Activated effector memory CD4-positive, alpha-beta T cell treated with anti-CD3 and anti-CD28 coated beads, Interleukin-2, amount 50 U/mL, for 16 hours (primary cell): ENCODE results near the gene DENND1A.
"Not testable (repeated sequence)": the region's sequence is repeated elsewhere in the genome, so short reads cannot be mapped to it uniquely, and the experiment has no call there.

Source experiments
- DNase-seq: peaks from one replicate; pipeline ENCODE4 v3.0.0-alpha.2; 2020

DENND1A gene

DNA sequence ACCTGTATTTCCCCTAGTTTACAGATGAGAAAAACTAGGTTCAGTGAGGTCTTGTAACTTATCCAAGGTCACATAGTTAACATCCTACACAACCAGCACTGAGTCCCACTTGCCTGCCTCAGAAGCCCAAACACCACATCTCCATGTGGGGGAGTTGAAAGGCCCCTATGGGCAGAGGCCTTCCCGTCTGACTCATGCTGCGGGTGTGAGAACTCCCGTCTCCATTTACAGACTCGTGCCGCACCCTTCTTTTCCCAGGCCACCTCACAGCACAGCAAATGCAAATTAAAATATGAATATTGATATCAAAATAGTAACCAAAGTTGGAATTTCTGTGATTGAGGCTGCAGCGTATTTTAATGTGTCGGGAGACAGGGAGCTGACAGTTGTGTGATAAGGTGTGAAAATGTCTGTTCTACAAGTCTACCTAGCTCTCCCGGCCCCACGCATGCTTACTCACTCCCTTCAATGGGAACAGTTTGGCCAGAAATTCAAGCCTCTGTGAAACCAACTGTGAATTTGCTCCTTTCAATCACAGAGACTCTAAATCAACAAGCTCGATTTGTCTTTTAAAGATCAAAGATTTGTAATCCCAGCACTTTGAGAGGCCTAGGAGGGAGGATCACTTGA lies 483.8 kb downstream of the DENND1A start:
- peak; percentile 13 for DNase-seq

DNA sequence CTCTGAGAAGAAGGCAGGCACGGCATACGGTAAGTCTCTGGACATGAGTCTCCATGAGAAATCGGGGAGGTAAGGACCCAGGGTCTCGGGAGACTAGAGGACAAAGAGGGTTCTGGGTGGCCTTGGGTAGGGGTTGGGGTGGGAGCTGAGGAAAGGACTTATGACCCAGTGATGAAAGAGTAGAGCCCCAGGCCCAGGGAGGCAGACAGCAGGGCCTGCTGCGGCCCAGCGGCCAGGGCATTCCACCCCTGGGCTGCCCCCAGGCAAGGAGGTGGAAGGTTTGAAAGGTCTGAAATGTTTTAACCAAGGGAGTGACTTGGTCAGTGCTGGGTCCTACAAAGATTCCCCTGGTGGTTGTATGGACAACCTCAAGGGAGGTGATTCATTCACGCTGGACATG lies 484.8 kb downstream of the DENND1A start:
- DNase-seq = peak; percentile 34

DNA sequence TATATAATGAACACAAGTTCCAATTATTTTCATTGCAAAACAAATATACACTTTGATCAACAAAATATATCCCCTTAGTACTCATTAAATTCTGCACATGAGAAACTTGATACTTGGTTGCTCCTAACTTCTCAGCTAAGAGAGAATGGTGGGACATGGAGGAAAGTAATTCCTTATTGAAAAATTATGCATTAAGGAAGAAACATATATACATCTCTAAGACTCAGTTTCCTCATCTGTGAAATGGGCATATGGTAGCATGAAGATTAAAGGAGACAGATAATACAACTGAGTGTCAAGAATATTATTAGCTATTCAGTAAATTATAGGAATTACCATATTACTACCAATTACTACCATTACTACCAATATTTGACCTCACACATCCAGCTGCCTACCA lies 488.2 kb downstream of the DENND1A start:
- no peak for DNase-seq

DNA sequence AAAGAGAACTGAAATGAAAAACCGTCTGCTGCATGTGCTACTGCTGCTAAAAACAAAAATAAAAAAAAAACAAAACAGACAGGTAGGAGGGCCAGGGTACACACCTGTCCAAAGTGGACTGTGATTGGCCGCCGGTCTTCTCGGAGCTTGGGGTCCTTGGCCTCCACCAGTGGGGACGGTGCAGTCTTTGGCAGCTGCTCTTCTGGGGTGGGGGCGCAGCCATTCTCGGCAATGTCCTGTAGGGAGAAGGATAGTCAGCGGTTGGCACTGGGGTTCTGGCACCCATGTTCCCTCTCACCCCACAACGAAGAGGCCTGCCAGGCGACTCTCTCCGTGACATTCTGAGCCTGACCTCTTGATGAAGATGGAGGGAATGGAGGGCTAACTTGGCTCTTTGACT lies 489.7 kb downstream of the DENND1A start:
- peak; percentile 46 for DNase-seq

DNA sequence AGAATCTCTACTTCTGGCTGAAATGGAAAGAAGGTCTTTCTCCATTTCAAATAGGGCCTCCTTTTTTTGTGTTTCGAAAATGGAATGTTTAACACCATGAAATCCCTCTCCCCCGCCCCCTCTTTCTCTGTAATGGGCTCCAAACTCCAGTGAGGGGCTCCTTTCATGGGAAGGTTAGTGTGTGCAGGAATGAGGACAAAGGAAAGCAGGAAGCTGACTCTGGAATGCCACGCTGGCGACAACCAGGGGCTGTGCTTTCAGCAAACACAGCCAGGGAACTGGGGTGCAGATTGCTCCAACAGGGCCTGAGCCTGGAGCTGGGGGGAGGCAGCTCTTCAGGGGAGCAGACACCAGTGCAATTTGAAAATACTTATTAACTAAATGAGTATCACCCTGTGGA lies 491.1 kb downstream of the DENND1A start:
- peak; percentile 27 for DNase-seq

DNA sequence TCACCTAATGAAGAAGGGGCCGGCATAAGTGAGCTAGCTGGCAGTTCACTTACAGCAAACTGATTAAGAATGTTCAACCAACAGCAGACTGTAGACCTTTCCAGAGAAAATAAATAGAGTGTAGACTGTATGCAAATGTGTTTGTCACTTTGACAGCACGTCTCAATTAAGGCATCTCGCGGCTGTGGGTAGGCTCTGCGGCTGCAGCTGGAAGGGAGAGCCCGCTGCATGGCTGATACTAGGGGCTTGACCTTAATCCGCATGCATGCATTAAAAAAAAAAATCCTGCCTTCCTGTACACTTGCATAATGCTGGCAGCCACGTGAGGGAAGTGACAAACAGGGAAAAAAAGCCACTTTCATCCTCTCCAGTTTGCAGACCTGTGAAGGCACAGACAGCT lies 491.6 kb downstream of the DENND1A start:
- peak; percentile 14 for DNase-seq

DNA sequence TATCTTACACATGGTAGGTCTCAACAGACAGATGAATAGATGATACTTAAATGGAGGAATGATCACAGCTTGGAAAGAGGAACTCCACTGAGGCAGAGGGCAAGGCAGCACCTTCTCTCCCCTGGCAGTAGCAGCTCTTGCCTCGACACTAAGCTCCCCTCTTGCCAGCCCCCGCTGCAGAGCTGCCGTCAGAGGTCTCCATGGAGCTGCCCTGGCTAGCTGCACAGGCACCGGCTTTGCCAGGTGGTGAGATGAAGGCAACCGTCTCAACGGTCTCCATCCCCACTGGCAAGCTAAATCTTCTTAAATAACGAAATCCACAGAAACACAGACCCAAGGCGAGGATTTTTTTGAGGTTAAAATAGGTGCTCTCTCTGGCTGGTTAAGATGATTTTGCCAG lies 492.7 kb downstream of the DENND1A start:
- DNase-seq = peak; percentile 49

DNA sequence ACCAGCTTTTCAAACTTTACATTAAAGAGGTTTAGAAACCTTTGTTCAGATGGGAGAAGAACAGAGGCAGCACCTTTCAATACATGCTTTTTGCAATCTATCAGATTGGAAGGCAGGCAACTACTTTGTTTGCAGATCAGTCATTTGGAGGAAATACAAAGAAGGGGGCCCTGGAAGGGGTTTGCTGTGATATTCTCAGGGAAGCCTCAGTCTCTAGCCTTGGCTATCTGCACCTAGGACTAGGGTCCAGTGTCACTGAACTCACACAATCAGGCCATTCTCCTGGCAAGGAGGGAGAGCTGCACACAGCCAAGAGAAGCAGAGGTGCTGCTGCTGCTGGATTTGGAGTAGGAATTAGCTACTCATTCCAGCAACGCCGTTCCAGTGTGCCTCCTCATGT lies 494.5 kb downstream of the DENND1A start:
- no peak for DNase-seq

DNA sequence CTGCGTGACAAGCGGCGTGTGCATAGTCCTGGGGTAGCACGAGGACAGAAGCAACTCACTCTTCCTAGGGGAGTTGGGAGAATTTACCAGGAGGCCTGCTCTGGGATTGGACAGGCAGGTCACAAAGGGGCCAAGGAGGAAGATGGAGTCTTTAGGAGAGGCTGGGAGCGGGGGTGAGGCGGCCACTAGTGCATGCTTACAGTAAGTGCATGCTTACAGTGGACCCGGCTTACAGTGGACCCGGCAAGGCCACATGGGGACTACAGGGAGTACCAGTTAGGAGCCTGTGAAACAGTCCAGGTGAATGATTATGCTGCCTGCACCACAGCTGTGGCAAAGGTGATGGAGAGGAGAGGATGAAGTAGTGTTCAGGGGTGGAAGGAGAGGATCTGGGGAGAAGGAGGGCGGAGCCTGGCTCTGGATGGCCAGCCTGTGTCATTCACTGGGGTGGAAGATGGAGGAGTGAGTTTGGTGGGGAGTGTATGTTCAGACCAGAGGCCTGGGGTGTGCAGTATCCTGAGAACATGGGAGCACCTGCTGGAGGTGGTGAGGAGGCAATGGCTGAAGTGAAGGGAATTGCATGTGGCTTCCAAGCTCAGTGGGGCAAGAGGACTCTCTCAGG lies 495.2 kb downstream of the DENND1A start:
- DNase-seq = peak; percentile 34

DNA sequence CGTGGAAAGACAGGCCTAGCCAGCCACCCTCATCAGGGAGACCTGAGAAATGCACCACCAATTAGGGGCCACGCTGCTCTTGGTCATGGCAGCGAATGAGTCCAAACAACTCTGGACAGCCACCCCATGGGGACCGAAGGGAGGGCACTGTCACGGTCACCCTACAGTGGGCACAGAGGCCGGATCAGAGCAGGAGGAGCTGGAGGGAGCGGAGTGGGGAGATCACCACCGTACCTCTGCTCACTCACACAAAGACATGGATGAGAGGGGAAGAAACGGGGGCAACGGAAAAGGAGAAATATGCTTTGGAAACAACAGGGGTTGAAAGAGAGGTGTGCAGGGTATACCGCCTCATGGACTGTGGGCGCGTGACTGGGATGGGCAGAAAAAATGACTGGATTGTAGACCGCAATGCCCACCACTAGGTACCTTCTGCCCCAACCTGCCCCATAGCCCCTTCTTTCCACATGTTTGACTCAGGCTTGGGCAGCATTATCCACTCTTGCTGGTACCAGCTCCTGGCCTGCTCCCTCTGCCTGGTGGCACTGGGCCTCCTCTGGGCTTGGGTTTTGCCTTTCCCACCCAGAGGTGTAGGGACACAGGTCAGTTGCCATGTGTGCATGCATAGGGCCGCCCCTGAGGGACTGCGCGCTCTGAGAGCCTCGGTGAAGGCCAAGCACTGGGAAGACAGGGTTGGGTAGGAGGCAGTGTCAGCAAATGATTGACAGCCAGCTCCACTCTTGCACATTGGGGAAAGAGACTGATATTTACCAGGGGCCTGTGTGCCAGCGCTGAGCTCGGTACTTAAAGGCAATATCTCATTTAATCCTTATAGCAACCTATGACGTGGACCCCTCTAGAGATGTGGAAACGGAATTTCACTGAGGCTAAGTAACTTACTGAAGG lies 497.3 kb downstream of the DENND1A start:
- peak; percentile 45 for DNase-seq

DNA sequence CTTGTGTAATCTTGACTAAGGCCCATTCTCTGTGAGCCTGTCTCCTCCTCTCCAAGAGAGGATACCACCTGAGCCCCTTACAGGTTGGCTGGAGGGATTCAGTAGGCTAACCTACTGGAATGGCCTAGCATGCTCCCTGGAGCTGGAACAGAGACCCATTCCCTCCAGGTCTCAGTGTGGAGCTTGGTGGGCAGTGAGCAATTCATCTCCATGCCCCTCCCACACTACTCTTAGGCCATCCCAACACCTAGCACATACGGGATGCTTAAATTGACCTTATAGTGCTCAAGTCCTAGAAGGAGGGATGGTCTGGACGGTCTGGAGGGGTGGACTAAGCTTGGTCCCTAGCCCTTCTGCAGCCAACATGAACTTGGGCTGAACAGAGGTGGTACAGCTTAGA lies 498.3 kb downstream of the DENND1A start:
- peak; percentile 52 for DNase-seq

DNA sequence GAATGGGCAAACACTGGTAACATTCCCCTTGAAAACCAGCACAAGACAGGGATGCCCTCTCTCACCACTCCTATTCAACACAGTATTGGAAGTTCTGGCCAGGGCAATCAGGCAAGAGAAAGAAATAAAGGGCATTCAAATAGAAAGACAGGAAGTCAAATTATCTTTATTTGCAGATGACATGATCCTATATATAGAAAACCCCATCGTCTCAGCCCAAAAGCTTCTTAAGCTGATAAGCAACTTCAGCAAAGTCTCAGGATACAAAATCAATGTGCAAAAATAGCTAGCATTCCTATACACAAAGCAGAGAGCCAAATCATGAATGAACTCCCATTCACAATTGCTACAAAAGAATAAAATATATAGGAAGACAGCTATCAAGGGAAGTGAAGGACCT lies 501.5 kb downstream of the DENND1A start:
- DNase-seq = not testable (repeated sequence)

DNA sequence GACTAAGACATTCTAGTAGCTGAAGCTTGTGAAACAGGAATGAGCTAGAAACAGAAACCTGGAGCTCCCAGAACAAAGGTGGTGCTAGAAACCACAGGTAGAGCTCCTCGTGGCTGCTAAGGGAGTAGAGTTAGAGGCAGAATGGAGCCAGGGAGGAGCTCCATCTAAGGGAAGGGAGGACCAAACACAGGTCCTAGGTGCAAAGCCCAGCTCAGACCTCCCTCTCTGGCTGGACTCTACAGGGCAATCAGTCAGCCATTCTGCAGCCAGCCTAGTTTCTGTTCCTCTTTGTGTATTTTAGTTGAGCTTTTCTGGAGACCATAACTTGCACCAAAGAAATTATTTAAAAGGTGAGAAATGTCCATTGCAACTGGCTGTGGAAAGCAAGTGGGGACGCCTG lies 503.5 kb downstream of the DENND1A start:
- DNase-seq = peak; percentile 10

DNA sequence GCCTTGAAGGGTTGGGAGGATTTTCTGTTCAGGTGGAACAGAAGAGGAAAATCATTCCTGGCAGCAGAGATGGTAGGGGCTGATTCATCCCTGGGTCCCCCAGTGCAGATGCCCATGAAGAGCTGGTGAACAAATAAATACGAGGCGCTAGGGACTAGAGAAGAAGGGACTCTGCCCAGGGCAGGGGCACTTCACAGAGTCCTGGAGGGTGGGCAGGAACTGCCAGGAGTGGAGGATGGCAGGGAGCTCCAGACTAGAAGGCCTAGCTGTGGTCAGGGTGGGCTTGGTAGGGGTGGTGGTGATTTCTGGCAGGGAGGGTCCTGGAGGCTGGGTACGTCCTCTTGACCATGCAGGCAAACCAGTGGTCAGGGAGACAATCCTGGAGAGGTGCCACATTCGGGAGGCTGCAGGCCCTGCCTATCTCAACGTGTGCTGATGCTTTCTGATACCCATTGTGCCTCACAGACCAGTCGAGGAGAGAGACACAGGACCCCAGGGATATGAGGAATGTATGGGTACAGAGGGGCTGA lies 504.0 kb downstream of the DENND1A start:
- DNase-seq = peak; percentile 43

DNA sequence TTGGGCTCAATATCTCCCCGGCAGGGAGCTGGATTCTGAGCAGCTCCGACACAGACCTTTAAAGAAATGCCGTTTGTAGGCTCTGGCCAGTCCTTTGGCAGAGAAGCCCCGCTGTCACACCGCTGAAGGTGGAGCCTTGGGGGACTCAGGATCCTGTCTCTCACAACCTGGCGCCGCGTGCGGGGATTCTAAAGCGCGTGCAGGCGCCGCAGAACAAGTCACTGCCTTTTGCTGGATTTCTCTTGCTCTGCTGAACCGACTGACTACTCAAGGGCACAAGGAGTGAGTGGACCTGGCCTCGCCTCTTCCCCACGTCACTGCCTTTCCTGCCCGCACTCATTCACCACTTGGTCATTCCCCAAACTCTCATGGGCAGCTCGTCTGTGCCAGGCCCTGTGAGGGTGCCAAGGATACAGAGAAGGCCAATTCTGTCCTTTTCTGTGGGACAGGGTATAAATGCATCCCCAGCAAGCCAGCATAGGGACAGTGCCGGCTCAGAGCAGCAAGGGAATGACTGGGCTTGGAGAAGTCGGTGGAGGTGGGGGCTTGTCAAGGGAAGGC lies 504.6 kb downstream of the DENND1A start:
- DNase-seq = no peak

DNA sequence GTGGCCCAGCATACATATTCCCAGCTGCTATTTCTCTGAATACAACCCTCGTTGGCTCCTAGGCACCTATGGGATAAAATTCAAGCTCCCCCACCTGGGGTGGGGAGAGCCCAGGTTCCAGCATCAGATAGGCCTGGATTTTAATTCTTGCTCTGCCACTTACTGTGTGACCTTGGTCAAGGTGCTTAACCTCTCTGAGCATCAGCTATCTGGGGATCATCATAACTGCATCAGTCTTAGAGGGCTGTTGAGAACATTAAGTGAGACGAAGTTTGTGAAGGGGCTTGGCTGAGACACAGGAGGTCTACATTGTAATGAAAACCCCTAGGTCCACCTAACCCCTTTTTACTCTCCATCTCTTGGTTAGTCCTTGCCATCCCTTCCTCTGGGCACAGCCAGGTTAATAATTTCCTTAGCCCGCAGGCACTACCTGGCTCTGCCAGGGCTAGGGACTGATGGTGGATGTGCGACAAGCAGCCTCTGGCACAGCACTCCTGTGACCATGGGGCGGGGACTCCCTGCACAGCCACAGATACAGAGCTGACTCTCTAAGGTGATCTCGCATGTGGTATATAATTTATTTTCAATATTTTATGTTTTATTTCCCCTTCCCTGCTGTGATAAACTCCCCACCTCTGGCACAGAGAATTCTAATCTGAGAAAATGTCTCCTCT lies 505.2 kb downstream of the DENND1A start:
- DNase-seq = no peak

DNA sequence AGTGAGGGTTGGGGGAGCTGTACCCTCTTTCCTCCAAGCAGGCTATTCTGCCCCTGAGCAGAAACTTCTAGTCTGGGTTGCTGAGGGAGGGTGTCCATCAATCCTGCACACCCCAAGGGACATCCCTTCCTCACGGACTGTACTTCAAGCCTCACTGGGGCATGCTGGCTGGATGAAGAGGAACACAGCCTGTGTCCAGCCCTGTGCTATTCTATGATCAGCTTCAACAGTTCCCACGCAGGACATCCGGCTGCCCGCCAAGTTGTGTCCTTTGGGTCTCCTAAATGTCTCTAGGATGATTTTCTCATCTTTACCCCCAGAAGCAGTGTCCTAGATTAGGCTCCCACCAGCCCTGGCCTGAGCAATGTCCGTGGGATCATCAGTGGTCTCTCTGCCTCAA lies 505.8 kb downstream of the DENND1A start:
- no peak for DNase-seq

DNA sequence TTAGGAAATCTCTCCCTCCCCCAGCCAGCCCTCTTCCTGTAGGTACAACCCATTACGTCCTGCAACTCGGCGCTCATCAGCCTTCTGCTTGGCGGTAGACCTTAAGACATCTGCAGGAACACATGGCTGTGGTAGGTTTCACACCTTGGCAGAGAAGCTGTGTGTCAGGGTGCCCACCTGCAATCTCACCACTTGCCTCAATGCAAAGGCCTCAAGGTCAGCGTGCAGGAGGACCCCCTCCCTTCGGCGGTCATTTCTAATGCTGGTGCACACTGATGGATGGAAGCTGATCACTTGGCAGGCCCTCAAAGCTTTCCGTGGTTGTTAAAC lies 506.6 kb downstream of the DENND1A start:
- DNase-seq = no peak

DNA sequence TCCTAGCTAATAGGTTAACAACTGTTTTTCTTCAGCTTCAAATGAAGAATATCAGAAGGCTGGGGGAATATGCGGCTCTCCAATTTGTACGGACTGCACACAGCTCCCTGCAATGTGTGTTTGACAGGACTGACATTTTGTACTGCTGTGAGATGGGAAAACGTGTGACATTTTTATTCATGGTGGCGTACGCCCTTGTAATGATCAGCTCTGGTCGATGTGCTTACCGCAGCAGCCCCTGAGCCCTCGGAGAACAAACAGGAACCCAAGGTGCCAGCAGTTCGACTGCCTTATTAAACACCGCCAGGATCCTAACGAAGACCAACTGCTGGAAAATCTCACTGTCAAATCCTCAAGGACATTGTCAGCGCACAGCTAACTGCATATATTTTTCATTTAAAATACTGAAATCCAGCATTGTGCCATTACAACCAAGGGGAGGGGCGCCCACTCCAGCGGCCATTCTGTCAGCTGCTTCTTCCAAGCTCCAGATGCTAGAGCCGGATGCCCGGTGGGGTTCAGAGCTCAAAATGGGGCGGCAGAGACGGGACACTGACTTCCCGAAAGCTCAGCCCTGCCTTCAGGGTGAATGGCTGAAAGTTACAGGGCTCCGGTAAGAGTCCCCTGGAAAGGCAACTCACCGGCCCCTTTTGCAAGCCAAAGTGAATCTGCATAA lies 507.2 kb downstream of the DENND1A start:
- no peak for DNase-seq

DNA sequence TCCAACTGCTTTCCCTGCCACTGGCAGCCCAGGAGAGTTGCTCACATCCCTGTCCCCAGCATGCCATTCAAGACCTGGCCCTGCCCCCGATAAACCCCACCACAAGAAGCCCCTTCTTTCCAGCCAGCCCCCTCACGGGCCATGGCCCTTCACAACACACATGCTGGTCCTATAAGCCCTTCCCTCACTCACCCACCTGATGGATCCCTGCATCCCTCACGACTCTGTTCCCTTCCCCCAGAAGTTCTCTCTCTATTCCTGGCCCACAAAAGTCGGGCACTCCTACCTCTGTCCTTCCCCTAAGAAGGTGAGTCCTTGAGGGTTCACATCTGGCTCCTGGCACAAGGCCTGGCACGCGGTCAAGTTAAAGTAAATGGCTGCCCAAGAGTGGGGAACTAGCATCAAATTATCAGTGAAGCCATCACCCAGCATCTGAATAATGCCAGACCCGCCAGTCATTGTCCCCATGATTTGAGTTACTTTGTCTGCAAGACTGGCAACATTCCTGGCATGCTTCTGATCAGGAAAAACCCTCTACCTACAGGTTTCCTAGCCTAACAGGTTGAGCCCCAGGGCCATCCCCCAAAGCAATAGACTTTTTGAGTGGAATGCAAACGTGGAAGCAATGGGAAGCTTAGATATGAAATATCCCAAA lies 508.0 kb downstream of the DENND1A start:
- DNase-seq = no peak

DNA sequence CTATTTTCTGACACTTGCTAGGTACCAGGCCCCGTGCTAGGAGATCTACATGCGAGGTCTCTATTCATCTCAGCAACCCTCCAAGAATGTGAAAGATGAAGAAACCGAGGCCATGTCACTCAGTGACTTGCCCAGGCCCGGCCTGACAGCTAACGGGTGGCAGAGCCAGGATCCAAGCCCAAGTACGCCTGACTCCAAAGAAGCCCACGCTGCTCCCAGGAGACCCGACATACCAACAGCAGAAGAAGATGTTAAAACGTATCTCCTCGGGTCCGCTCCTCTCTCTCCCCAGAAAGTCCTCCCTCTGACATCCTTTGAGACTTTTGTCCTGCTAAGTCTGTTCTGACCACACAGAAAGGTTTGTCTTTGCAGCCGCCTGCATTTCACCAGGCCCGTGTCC lies 508.7 kb downstream of the DENND1A start:
- DNase-seq = no peak

DNA sequence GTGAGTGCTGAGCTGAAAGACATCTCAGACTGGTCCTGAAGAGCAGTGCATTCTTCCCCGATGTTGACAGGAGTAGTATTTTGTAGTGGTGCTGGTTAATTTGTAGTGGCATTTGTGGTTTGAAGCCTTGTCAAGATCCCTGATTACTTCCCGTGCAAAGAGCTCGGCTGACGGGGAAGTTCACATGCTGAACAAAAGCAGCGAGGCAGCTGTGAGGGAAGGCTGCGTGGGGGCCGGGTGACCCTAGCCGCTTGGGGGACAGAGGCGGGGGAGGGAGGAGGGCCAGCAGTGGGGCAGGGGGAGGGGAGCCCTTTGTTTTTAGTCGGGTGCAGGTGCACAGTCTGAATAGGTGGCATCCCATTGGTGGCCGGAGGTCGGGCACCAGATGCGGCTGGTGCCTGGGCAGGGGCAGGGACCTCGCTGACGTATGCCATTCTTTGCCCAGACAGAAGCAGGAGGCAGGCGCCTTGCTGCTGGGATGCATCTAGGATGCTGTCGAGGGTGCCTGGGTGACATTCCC lies 509.3 kb downstream of the DENND1A start:
- no peak for DNase-seq
